D721Med (cell line): ENCODE measurements around the gene RFX6.
"Not testable (repeated sequence)": the region's sequence is repeated elsewhere in the genome, so short reads cannot be mapped to it uniquely, and the experiment has no call there.

ENCODE experiments used
- DNase-seq: peaks from one replicate; pipeline ENCODE4 v3.0.0; 2011; ENCODE audit warnings: low spot score; ENCODE audit not compliant: insufficient read length
- FAIRE-seq: peaks from 2 replicates; lab custom pipeline; 2011; peaks lifted over from hg19 to GRCh38; lab: Jason Lieb, UNC
- TF ChIP-seq, protein P1 (sequence below): IDR thresholded peaks from 2 replicates; pipeline ENCODE4 v1.5.1; 2012; ENCODE audit warnings: mild to moderate bottlenecking, control low read depth; ENCODE audit not compliant: insufficient read depth; ENCODE audit errors: missing control alignments

The RFX6 gene, protein sequence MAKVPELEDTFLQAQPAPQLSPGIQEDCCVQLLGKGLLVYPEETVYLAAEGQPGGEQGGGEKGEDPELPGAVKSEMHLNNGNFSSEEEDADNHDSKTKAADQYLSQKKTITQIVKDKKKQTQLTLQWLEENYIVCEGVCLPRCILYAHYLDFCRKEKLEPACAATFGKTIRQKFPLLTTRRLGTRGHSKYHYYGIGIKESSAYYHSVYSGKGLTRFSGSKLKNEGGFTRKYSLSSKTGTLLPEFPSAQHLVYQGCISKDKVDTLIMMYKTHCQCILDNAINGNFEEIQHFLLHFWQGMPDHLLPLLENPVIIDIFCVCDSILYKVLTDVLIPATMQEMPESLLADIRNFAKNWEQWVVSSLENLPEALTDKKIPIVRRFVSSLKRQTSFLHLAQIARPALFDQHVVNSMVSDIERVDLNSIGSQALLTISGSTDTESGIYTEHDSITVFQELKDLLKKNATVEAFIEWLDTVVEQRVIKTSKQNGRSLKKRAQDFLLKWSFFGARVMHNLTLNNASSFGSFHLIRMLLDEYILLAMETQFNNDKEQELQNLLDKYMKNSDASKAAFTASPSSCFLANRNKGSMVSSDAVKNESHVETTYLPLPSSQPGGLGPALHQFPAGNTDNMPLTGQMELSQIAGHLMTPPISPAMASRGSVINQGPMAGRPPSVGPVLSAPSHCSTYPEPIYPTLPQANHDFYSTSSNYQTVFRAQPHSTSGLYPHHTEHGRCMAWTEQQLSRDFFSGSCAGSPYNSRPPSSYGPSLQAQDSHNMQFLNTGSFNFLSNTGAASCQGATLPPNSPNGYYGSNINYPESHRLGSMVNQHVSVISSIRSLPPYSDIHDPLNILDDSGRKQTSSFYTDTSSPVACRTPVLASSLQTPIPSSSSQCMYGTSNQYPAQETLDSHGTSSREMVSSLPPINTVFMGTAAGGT

DNA sequence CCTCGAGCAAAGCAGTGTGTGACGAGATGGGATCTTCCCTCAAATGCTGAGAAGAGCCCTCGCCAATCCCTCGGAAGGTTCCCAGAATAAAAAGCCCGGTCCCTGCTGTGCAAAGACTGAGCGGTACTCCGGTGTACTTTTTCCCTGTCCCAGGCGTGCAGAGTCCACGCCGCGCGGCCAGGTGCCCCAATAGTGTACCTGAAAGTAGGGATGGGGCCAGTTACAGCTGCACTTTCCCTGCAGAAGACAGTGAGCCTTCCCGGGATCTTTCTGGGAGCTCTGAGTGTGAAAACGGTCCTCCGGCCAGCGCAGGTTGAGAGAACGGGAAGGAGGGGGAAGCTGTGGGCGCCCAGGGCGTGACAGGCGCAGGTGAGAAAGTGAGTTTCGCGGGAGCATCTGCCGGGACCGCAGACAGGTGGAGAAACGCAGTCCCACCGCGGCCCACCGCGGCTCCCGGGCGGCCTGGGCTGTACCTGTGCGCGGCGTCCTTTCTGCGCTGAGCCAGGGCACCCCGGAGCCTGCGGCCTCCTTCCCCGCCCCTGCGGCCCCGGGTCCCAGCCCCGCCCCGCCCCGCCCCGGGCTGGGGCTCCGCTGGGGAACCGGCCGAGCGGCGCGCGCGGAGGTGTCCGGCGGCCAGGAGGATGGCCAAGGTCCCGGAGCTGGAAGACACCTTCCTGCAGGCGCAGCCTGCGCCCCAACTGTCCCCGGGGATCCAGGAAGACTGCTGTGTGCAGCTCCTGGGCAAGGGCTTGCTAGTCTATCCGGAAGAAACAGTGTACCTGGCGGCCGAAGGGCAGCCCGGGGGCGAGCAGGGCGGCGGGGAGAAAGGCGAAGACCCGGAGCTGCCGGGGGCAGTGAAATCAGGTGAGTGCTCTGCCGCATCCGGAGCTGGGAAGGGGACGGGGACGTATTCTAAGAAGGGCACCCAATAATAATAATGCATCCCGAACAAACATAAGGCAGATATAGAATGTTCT, at the start of gene RFX6:
Gene RFX6, plus strand, starts transcription at position 608 of the 977 bp plus-strand sequence. Its CDS starts 34 bp downstream, at position 642.
- DNase-seq (no peak), FAIRE-seq (no peak)
- TF ChIP-seq, protein P1, sequence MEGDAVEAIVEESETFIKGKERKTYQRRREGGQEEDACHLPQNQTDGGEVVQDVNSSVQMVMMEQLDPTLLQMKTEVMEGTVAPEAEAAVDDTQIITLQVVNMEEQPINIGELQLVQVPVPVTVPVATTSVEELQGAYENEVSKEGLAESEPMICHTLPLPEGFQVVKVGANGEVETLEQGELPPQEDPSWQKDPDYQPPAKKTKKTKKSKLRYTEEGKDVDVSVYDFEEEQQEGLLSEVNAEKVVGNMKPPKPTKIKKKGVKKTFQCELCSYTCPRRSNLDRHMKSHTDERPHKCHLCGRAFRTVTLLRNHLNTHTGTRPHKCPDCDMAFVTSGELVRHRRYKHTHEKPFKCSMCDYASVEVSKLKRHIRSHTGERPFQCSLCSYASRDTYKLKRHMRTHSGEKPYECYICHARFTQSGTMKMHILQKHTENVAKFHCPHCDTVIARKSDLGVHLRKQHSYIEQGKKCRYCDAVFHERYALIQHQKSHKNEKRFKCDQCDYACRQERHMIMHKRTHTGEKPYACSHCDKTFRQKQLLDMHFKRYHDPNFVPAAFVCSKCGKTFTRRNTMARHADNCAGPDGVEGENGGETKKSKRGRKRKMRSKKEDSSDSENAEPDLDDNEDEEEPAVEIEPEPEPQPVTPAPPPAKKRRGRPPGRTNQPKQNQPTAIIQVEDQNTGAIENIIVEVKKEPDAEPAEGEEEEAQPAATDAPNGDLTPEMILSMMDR, result no peak

DNA sequence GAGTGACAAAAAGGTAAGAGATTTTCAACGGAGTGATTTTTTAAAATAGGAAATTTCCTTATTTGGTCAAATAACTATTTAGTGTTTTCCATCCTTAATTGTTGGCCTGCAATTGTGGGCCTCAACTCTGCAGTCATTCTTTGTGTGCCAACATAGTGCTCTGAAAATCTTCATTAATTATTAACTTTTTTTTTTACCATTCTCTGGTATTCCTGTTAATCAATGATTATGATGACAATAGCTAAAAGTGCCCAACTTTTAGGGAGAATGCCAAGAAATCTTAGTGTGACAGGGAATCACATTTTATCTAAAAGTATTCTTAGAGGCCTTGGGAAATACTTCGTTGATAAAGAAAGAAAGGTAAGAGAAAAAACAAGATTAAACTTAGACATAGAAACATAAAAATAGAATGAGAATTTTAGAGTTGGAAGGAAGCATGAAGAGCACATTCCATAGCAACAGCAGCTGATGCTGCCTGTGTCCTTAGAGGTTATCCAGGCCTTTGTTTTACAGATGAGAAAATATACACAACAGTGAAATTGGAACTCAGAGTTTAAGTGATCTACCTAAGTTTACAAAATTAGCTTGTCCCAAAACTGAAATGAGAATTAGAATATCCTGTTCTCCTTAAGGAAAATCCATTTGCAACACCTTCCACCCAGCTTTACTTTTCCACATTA, 49.3 kb upstream of the RFX6 start:
- TF ChIP-seq, protein P1, result no peak
- no peak for FAIRE-seq
- no peak for DNase-seq

DNA sequence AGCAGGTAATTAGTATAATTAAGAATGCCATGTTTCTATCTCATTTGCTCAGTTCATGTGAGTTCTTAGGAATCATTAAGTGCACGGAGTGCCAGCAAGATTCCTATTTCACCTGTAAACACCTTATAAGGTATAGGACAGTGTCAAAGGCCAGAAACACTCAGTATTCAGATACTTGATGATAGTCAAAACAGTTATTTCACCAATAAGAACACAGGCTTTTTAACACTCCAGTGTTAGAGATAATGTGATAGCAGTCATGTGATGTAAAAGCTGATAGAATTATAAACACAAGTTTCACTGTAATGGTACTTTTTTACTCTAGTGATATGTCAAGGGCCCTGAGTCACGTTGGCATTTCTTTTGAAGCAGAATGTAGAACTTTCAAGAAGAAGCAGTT, 48.1 kb upstream of the RFX6 start, which contains the start of gene GPRC6A:
Gene GPRC6A, minus strand, starts transcription at position 101 of the 400 bp plus-strand sequence. Its CDS starts 70 bp downstream, at position 31.
- DNase-seq (no peak), FAIRE-seq (no peak)
- TF ChIP-seq, protein P1, result no peak

DNA sequence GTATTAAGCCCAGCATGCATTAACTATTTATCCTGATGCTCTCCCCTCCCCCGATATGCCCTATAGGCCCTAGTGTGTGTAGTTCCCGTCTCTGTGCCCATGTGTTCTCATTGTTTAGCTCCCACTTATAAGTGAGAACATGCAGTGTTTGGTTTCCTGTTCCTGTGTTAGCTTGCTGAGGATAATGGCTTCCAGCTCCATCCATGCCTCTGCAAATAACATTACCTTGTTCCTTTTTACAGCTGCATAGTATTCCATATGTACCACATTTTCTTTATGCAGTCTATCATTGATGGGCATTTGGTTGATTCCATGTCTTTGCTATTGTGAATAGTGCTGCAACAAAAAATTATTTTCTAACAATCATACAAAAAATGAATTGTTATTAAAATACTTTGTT, 42.5 kb upstream of the RFX6 start:
- not testable (repeated sequence) for DNase-seq, FAIRE-seq

DNA sequence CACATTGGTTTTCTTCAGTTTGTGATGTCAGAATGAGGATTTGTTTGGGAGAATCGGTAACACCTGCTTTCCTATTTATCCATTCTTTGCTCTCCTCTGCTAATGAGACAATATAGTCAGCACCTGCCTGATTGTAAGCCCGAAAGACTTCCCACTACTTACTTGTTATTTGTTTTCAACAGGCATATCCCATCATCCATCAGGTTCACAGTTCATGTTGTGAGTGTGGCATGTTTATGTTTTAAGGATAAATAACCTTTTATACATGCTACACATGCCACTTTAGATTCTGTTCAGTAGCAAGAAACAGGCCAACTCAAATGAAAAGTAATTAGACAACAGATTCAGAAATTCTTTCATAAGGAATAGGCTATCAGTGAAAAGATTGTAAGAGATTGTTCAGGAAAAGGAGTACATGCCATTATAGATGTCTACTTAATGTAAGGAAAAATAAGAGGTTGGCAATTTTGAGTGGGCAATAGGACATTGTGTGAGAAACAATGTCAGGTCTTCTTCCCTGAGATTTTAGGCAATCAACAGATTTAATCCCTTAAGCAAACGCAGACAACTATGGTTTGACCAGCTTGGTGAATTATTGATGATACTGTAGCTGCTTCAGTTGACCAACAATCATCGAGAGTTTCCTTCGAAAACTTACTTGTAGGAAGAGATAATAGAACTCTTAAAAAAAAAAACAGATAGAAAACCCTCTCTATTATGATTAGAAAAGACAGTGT, 40.3 kb upstream of the RFX6 start:
- TF ChIP-seq, protein P1, result no peak
- no peak for FAIRE-seq
- DNase-seq, result no peak

DNA sequence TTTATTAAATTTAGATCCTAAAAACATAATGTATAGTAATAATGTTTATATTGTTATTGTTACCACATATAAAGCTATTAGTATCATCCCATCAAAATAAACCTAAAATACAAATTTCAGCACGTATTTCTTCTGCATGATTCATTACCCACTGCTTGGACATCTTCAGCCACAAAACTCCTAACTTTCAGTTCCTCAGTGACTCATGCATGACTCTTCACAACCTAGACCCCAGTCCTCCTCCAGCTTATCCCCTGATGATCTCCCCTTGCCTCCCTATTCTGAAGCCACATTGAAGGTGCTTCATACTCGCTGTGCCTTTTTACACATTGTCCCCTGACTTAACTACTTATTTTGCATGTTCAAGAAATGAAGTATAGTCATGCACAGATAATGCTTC, 37.0 kb upstream of the RFX6 start:
- FAIRE-seq, result no peak
- TF ChIP-seq, protein P1, result no peak
- no peak for DNase-seq
